HG03064 (cell line): Measurements from ENCODE around the gene MED20.

ENCODE experiments used
- ATAC-seq: cut with Tn5 transposase; IDR thresholded peaks from one replicate; pipeline ENCODE4 v1.9.1; 2021; ENCODE audit warnings: low read depth; ENCODE audit not compliant: unreplicated experiment

MED20 gene

GRCh38 chr6:41914869-41915530, 5.9 kb downstream of the MED20 start:
- no peak for ATAC-seq

- ATAC-seq = no peak
Observed at GRCh38 chr6:41914343-41914742, 6.6 kb downstream of the MED20 start.

GRCh38 chr6:41909727-41910126, 11.2 kb downstream of the MED20 start:
- no peak for ATAC-seq

- ATAC-seq = no peak
Observed at GRCh38 chr6:41901882-41902519, 18.9 kb downstream of the MED20 start.

GRCh38 chr6:41900861-41901260, 20.1 kb downstream of the MED20 start:
- no peak for ATAC-seq

DNA sequence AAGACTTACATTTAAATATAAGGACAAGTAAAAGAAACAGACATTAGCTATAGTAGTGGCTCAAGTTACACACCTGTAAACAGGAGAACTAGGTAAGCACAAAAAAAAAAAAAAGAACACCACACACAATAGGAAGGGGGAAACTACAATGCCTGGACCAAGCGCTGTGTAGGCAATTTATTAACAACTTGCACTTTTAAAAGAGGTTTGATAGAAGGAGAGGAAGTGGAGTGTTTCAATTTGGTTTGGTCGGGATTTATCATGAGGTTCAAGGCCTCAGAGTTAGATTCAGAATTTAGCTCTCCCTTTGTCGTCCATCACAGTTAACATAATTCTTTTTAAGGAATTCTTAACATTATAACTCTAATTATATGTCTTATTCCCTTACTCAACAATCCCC, 24.7 kb downstream of the MED20 start:
- ATAC-seq = no peak

- peak; percentile 75 for ATAC-seq
Observed at GRCh38 chr6:41895300-41896233, 25.4 kb downstream of the MED20 start, which contains the start of gene USP49. USP49 (minus strand) TSS chr6:41895375; CDS start chr6:41806983, 88,392 bp downstream.

DNA sequence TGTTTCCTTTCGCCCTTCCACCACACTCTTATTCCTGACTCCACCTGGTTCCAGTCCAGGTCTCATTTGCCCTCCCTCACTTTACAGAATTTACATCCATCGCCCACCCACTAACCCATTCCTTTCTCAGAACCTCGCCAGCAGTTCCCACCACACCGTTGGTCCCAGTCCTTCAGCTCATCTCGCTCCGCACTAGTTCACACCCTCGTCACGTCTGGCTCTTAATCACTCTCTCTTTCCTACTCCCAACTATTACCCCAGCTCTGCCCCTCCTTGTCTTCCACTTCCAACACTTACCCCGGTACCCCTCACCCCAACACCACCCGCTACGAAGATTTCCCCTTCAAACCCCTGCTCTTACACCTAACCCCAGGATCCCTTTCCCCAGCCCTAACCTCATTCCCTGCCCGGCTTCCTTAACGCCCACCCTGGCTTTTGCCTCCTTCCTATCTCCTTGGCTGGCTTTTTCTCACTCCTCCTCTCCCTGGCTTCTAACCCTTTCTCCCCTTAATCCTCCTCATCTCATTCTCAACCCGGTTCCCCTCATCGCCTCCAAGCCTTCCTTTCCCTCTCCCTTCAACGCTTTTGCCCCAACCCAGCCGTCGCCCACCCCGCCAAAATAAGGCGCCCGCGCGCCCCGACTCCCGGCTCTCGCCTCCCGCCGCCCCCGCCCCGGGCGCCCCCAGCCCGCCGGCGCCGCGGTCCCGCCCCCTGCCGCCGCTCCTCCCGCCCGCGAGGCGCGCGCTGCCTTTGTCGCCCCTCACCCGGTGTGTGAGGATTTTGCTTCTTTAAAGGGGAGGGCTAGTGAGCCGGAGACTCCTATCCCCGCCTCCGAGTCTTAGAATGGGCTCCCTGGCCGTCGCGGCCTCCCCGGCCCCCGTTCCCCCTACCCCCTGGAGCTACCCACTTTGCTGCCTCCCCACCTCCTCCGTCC, 26.3 kb downstream of the MED20 start:
- ATAC-seq = peak; percentile 14

DNA sequence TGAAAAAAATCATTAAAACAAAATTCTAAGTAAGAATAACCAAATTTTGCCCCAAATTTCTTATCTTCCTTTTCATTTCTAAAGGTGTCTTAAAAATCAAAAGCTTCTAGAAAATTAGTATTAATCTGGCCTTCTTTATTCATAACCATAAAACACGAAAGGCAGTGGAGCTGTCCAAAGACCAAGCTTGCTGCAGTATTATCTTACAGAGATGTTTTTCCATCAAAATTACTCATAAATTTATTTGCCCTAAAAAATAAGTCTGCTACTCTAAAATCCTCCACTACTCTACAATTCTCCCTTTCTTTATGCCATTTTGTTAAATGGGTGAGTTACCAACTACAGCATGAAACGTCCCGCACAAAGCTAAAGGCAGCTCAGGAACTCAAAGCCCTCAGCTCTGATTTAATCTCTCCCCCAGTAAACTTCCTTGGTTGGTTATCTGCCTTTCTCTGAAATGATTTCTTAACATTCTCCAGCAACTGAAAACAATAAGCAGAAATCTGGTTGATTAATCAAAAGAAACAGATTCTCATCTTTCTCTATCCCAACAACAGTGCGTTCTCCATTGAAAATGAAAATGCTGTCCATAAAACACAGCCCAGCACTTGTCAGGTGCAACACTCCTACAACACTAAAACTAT, 27.9 kb downstream of the MED20 start:
- ATAC-seq = no peak

DNA sequence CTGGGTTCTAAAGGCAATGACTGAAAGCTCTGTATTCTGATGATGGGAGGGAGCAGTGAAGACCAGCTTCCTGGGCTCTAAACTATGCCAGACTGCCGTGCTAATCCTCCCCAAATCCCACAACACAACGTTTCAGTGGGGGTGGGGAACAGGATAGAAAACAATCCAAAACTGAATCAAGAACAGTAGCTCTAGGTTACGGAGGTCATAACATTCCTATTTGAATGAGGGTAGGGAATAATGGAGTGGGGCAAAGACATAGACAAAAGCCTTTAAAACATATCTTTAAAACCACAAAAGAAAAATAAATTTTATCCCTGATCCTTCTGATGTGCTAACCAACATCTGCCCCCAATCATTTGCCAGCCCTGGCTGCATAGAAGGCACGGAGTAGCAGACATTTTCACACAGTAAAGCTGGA, 33.6 kb downstream of the MED20 start:
- ATAC-seq = no peak

DNA sequence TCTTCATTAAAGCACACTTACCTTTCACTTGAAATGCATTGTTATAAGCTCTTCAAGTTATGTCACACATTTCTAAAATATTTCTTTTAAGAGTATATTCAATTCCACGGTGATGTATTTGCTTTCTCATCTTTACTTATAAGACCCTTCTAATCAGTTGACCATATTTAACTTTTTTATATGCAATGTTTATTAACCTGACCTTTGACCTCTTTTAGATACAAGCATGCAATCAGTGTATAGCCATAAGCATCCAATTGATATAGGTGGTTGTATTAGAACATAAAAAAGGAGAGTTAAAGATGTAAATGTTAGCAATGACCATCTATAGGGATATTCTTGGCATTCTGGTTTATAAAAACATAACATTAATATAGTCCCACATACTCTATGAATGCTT, 35.0 kb downstream of the MED20 start:
- no peak for ATAC-seq

- ATAC-seq = no peak
Observed at GRCh38 chr6:41884957-41885356, 36.0 kb downstream of the MED20 start.

- ATAC-seq = no peak
Observed at GRCh38 chr6:41881506-41881905, 39.4 kb downstream of the MED20 start.

DNA sequence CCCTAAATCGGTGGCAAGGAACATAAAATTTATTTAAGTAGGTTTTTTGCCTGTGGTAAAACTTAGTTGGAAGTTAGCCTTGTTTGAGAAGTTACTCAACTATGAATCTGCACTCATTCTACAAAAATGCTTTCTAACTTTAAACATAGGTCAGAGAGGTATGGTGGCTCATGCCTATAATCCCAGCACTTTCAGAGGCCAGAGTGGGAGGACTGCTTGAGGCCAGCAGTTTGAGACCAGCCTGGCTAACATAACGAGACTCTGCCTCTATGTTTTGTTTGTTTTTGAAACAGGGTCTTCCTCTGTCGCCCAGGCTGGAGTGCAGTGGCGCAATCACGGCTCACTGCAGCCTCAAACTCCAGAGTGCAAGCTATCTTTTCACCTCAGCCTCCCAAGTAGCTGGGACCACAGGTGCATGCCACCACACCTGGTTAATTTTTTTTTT, 42.0 kb downstream of the MED20 start:
- ATAC-seq = no peak

DNA sequence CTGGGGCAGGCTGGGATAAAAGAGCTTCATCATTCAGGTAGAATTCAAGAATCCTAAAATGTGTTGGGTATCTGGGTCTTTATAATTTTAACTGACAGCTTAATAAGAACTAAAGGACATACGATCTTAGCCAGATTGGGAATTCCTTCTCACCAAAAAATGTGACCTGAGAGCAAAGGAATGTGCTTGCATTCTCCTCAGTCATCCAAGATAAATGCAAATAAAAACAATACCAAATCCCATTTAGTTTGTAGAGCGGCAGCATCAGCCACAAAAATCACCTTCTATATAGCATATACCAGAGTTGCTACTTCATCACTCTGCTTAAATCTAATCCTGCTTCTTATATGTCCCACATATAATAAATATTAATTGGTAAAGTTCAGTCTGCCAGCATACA, 42.7 kb downstream of the MED20 start:
- no peak for ATAC-seq

- ATAC-seq = no peak
Observed at GRCh38 chr6:41877051-41877680, 43.8 kb downstream of the MED20 start.

- ATAC-seq = no peak
Observed at GRCh38 chr6:41874741-41875140, 46.2 kb downstream of the MED20 start.

GRCh38 chr6:41872147-41872546, 48.8 kb downstream of the MED20 start:
- ATAC-seq = no peak

DNA sequence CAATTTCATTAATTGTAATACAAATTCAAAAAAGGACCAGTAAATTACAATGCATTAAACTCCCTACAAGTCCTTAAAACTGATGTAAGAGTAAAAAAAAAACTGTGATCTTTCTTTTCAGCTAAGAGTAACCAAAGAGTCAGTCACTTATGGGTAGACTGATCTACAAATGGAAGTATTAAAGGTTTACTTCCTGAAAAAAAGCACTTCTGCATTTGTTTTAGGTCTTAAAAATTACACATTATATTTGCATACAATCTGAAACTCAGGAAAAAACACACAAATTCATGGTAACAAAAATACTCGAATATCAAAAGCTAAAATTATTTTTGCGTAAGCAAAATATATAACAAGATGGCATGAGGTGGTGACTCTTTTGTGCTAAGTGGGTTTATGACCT, 49.2 kb downstream of the MED20 start:
- ATAC-seq = no peak
